K562 (cell line): ENCODE results near the gene NAPB. TPM values are rescaled to one million over a fixed set of nuclear protein-coding genes. Genes with fewer than 3 reads are reported as not detected.

Source experiments
- ATF7 ChIP-seq: fragments of 450-650 bp; IDR thresholded peaks from 2 replicates; pipeline ENCODE4 v1.7.1; 2014; ENCODE audit warnings: mild to moderate bottlenecking, moderate library complexity
- CBX2 ChIP-seq: fragments of 200-600 bp; sonication (generic); IDR thresholded peaks from one replicate; pipeline ENCODE4 v1.6.1; 2012; ENCODE audit warnings: mild to moderate bottlenecking, low read length, inconsistent platforms; ENCODE audit not compliant: insufficient read depth, poor library complexity, severe bottlenecking
- CEBPZ ChIP-seq: fragments of 150-350 bp; IDR thresholded peaks from 2 replicates; pipeline ENCODE4 v1.6.1; 2014; ENCODE audit warnings: low read depth, mild to moderate bottlenecking, low read length, borderline replicate concordance
- CHD2 ChIP-seq: IDR thresholded peaks from 2 replicates; pipeline ENCODE4 v1.6.1; 2011; ENCODE audit warnings: low read depth, low read length
- DACH1 ChIP-seq: fragments of 450-650 bp; IDR thresholded peaks from 2 replicates; pipeline ENCODE4 v1.6.1; 2018; ENCODE audit not compliant: partially characterized antibody
- EGR1 ChIP-seq: fragments of 450-650 bp; conservative IDR thresholded peaks from 2 replicates; pipeline ENCODE4 v1.6.1; 2017; ENCODE audit warnings: mild to moderate bottlenecking
- MCM5 ChIP-seq: fragments of 450-650 bp; IDR thresholded peaks from 2 replicates; pipeline ENCODE4 v1.6.1; 2016; ENCODE audit warnings: low read depth
- RBBP5 ChIP-seq: fragments of 200-600 bp; sonication (generic); IDR thresholded peaks from 2 replicates; pipeline ENCODE4 v1.6.1; 2012; ENCODE audit warnings: borderline replicate concordance, mild to moderate bottlenecking, low read length, control low read depth, inconsistent platforms; ENCODE audit not compliant: insufficient read depth, poor library complexity, severe bottlenecking
- RBFOX2 ChIP-seq: fragments of 200-400 bp; formaldehyde crosslinking; IDR thresholded peaks from 2 replicates; pipeline ENCODE4 v1.6.1; 2017; ENCODE audit warnings: low read depth, mild to moderate bottlenecking, low read length, moderate library complexity
- SIN3A ChIP-seq, 2 experiments: fragments of 150-350 bp in 1 of 2; IDR thresholded peaks; 2 replicates each; pipeline ENCODE4 v1.6.1; 2011 to 2016; ENCODE audit warnings: borderline replicate concordance in 2 of 2, low read depth in 2 of 2, low read length in 2 of 2, mild to moderate bottlenecking in 2 of 2, moderate library complexity in 2 of 2; ENCODE audit not compliant: control insufficient read depth in 1 of 2
- SRSF1 ChIP-seq: fragments of 200-400 bp; formaldehyde crosslinking; IDR thresholded peaks from 2 replicates; pipeline ENCODE4 v1.6.1; 2017; ENCODE audit warnings: mild to moderate bottlenecking, low read depth, low read length, moderate library complexity
- SRSF7 ChIP-seq: fragments of 200-400 bp; formaldehyde crosslinking; optimal IDR thresholded peaks from 2 replicates; pipeline ENCODE3; 2017; ENCODE audit warnings: mild to moderate bottlenecking, low read depth, low read length
- SUPT5H ChIP-seq: fragments of 450-650 bp; IDR thresholded peaks from 2 replicates; pipeline ENCODE4 v1.6.1; 2016
- ZNF133 ChIP-seq: fragments of 250-450 bp; sonication (Bioruptor Pico); IDR thresholded peaks from 2 replicates; pipeline ENCODE4 v1.4.0; 2020; ENCODE audit warnings: mild to moderate bottlenecking
- ZNF707 ChIP-seq: fragments of 250-450 bp; sonication (Bioruptor Pico); conservative IDR thresholded peaks from 2 replicates; pipeline ENCODE4 v1.8.0; 2022; ENCODE audit warnings: inconsistent platforms, mild to moderate bottlenecking, moderate library complexity
- polyA plus RNA-seq, 8 experiments: library from polyadenylated mRNA; depleted of rRNA in 4 of 8; stranded (reverse) in 5 of 8; unstranded in 3 of 8; fragments of >200 nt; fragmentation: Nextera tagmentation in 2 of 8; fragmentation: Illumina TruSeq in 1 of 8; extraction: Ambion mirVana in 2 of 8; extraction: Trizol in 1 of 8; gene quantifications; 2 replicates each; pipeline versions ENCODE4 v1.2.1 to v1.2.3, GENCODE V29; 2011 to 2014; ENCODE audit warnings: inconsistent platforms in 1 of 8, missing spikeins in 1 of 8
- total RNA-seq, 7 experiments: library from RNA; depleted of rRNA in 6 of 7; stranded (reverse); fragments of >200 nt in 6 of 7; fragmentation: Illumina TruSeq in 2 of 7; extraction: Trizol in 2 of 7; gene quantifications; 2 replicates each; pipeline versions ENCODE4 v1.2.1 to v1.2.3, GENCODE V29; 2011 to 2021; ENCODE audit warnings: low replicate concordance in 1 of 7
- TF ChIP-seq, protein P1 (sequence below): fragments of 450-650 bp; IDR thresholded peaks from 2 replicates; pipeline ENCODE4 v1.6.1; 2017; ENCODE audit warnings: mild to moderate bottlenecking, moderate library complexity
- TF ChIP-seq, protein P2 (sequence below), 3 experiments: fragments of 200-800 bp in 1 of 3; sonication (Bioruptor generic) in 1 of 3; sonication (generic) in 1 of 3; formaldehyde crosslinking in 1 of 3; IDR thresholded peaks; 2 replicates each; pipeline versions ENCODE4 v1.6.1 to v1.8.0; 2016 to 2022; ENCODE audit warnings: mild to moderate bottlenecking in 2 of 3, missing compliant biosample characterization in 2 of 3, missing genetic modification characterization in 2 of 3, missing genetic modification reagents in 1 of 3
- TF ChIP-seq, protein P3 (sequence below): fragments of 250-450 bp; sonication (Bioruptor Pico); IDR thresholded peaks from 2 replicates; pipeline ENCODE4 v1.5.0; 2021; ENCODE audit warnings: mild to moderate bottlenecking, borderline replicate concordance

The NAPB gene
- total and polyA plus RNA-seq, 9 of the 15 experiments (the other 6 are each of a cell fraction or from before 2014, with no cell fraction given), result 1.4 to 7.7 (median 5.2) TPM

- no peak for TF ChIP-seq CEBPZ
- TF ChIP-seq, protein P1, sequence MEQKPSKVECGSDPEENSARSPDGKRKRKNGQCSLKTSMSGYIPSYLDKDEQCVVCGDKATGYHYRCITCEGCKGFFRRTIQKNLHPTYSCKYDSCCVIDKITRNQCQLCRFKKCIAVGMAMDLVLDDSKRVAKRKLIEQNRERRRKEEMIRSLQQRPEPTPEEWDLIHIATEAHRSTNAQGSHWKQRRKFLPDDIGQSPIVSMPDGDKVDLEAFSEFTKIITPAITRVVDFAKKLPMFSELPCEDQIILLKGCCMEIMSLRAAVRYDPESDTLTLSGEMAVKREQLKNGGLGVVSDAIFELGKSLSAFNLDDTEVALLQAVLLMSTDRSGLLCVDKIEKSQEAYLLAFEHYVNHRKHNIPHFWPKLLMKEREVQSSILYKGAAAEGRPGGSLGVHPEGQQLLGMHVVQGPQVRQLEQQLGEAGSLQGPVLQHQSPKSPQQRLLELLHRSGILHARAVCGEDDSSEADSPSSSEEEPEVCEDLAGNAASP, result no peak
- TF ChIP-seq ZNF707 (CRISPR knock-in tag), result no peak
- peak; percentile 24; the same call in 1 of the 2 replicates for TF ChIP-seq EGR1
- peak; percentile 85 for TF ChIP-seq RBFOX2
- no peak for TF ChIP-seq MCM5
- TF ChIP-seq ATF7, result no peak
- peak; percentile 75 for TF ChIP-seq SUPT5H
- peak in 1 of 2 experiments; percentile 17; a peak in 1 of 4 replicates for TF ChIP-seq SIN3A (IDR thresholded peaks at IDR 0.05; ENCODE audit: borderline replicate concordance in 2 of 2, control insufficient read depth in 1 of 2, low read depth in 2 of 2, low read length in 2 of 2)
- TF ChIP-seq, protein P2, sequence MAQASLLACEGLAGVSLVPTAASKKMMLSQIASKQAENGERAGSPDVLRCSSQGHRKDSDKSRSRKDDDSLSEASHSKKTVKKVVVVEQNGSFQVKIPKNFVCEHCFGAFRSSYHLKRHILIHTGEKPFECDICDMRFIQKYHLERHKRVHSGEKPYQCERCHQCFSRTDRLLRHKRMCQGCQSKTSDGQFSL (CRISPR knock-in tag; IDR thresholded peaks at IDR 0.05), result no peak
- TF ChIP-seq, protein P2 (tag; IDR thresholded peaks at IDR 0.05), result peak in 1 of 2 experiments; percentile 47; a peak in 1 of 4 replicates
- TF ChIP-seq CHD2, result no peak
- TF ChIP-seq DACH1, result no peak
- no peak for TF ChIP-seq CBX2
- no peak for TF ChIP-seq SRSF1
- TF ChIP-seq RBBP5, result no peak
- no peak for TF ChIP-seq SRSF7
- TF ChIP-seq, protein P3, sequence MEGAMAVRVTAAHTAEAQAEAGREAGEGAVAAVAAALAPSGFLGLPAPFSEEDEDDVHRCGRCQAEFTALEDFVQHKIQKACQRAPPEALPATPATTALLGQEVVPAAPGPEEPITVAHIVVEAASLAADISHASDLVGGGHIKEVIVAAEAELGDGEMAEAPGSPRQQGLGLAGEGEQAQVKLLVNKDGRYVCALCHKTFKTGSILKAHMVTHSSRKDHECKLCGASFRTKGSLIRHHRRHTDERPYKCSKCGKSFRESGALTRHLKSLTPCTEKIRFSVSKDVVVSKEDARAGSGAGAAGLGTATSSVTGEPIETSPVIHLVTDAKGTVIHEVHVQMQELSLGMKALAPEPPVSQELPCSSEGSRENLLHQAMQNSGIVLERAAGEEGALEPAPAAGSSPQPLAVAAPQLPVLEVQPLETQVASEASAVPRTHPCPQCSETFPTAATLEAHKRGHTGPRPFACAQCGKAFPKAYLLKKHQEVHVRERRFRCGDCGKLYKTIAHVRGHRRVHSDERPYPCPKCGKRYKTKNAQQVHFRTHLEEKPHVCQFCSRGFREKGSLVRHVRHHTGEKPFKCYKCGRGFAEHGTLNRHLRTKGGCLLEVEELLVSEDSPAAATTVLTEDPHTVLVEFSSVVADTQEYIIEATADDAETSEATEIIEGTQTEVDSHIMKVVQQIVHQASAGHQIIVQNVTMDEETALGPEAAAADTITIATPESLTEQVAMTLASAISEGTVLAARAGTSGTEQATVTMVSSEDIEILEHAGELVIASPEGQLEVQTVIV (CRISPR knock-in tag), result no peak
- no peak for TF ChIP-seq ZNF133 (CRISPR knock-in tag)
These were observed at the start of gene NAPB (continued) for GRCh38 chr20:23420943-23421931.
